ENCODE data around the gene TTC22.
A peak's percentile ranks its signal among the peaks of the same experiment; 100 is the strongest.

Gene TTC22

DNA sequence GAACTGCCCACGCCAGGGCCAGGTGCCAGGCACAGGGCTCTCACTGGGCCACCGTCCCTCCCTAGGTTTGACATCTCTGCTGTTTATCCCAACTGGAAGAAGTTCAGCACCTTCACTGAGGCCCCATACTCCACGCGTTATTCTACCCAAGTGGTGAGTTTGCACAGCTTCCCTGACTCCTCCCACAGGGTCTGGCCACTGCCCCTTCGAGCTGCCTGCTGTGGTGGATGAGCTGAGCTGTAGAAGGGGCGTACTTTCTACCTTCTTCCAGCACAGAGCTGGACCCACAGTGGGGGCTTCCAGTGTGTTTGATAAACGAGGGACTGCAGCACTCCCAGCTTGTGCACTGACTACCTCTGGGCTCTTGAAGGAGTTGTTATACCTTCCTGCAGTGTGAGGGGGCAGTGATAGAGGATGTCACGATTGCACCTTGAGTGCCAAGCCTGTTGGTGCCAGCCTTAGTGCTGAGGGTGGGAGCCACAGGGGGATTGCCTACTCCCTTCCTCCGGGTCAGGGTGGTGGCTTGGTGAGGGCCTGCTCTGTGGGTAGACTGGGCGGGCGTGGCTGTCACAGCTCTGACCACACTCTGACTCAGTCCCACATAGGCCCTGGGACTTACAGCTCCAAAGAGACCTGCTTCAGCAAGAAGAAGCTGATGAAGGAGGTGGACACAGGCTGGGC, 5.9 kb upstream of the TTC22 start:
- DNase-seq = peak; percentile 23

DNA sequence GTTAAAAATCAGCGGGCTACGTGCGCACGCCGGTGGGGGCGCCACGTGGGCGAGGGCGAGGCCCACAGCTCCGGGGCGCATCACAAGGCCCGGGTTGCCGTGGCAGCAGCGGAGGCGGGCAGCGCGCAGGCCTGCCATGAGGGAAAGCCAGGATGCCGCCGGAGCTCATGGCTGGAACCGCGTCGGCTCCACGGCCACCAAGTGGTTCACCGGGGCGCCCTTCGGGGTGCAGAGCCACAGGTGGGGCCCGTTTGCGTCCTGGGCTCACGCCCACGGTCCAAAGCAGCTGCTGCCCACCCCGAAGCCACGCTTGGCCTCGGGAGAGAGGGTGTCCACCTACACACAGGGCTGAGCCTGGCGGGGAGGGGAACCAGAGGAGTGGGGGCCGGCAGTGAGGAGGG, 4.9 kb upstream of the TTC22 start:
- DNase-seq = no peak

DNA sequence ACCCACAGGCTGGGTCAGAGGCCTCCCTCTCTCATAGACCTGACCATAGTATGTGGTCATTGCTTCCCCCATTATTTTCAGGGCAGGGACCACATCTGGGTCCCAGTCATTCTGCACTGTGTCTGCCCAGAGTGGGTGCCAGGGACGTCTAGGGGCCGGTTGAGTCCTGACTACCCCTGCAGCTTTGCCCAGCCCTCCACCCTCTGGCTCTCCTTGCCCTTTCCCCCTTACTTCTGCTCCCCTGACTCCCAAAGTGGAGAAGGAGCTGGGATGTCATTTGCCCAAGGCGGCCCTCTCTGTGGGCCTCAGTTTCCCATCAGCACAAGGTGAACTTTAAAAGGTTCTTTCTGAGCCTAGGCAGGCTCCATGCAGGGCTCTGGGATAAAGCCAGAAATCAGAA, 4.3 kb upstream of the TTC22 start:
- no peak for DNase-seq

DNA sequence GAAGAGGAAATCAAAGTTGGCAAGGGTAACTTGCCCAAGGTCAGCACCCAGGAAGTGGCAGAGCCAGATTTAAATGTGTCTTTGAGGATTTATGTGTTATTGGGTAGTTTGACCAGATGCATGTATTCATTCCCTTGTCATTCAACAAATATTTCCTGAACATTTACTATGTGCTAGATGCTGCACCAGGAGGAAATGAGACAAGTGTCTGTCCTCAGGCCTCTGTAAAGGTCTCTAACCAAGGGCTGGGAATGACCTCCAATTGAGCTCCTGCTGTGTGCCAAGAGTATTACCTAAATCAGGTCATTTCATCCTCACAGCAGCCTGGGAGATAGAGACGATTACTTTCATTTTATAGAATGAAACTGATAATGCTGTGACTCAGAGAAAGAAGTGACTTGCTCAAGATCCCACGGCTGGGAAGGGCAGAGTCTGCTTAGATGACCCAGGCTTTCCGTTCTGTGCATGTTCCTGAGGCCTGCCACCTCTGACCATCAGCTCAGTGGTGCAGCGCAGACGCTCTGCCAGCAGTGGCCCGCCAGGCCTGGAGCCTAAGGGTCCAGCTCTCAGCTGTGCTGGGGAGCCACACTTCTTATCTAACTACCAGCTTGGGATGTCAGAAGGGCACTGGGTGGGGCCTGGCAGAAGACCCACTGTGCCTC, 3.5 kb upstream of the TTC22 start:
- no peak for DNase-seq

DNA sequence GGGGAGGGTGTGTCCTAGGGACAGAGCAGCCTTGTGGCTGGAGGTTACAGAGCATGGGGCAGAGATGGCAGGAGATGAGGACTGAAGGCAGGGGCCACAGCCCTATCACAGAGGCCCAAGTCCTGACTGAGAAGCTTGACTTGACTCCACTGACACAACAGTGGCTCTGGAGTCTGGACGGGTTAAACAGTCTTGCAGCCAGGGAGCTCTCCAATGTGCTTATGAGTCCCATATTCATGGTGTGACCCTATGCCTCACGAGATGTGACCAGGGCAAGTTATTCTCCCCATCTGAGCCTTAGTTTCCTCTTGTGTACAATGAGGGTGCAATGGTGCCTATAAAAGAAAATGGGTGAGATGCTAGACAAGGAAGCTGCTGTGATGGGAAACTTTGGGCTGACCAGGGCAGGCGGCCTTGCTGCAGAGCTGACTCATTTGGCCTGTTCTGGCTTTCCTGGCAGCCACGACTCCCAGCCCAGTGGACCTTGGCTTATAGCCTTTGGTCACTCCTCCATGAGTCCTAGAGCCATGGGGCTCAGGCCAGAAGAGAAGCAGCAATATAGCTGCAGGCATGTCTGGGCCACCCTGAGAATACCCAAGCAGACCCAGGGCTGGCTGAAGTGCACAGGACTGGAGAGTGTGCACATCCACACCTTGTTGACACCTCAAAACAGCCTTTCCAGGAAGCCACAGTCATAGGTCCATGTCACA, 2.8 kb upstream of the TTC22 start:
- DNase-seq = no peak

DNA sequence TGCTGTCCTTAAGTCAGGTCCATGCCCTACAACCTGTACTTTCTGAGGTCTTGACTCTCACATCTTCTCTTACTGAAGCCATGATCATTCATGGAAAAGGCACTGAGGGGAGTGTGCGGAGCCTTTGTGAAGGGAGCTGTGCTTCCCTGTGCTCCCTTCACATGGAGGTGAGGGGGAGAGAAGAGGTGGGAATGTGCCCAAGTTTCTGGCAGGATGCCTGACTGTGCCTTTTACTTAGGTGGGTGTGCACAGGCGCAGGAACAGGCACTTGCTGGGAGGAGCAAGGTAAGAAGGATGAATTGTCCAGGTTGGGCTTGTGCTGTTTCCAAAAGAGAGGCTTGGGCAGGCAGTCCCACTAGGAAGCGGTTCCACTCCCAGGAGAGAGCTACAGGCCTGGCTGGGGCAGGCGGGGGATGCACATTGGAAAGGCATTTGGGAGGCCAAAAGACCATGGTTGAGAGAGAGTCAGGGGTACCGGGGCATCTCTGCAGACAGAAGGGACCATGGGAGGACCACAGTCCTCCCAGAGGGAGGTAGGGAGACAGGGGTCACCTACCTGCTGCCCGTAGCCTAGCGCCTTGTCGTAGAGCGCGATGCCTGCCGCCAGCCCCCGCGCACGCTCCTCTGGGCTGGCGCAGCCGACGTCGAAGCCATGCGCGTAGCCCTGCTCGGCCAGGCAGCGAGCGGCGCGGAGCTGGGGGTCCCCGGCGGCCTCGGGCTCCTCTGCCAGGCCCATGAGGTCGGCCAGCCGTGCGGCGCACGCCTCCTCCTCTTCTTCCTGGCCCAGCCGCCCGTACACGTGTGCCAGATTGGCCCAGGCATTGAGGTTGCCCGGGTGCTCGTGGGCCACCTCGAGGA, 853 bp downstream of the TTC22 start:
- DNase-seq = no peak

DNA sequence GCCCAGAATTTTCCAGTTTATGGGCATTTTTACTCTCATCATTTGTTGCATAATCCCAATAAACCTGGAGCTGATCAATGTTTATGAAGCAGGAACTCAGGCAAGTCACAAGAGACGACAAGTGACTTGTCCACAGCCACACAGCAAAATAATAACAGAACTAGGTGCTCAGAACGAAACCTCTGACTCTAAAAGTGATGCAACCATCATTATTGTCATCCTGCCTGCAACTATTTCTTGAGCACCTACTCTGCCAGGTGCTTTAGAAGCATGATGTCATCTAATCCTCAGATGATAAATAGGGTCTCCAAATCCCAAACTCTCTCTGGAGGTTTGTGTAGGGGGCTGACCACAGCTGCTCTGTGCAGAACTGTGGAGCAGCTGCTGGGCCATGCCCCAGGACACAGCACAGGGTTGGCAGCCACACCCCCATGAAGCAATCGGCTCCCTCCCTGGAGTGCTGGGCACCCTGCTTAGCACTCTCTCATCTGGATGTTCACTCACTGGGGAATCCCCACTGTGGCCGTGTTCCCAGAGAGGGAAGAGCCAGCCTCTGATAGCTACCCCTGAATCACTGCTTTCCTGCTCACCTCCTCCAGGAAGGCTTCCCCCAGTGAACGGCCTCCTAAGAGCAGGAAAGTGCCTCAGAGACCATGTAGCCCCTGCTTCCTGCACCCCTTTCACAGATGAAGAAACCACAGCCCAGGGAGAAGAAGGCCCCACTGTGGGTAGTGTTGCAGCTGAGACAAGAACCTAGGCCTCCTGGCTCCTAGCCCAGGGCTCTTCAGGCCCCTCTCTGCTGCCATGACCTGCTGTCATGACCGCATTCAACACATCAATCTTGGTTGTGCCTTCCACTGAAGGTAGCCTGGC, 2.1 kb downstream of the TTC22 start:
- peak; percentile 22 for DNase-seq

DNA sequence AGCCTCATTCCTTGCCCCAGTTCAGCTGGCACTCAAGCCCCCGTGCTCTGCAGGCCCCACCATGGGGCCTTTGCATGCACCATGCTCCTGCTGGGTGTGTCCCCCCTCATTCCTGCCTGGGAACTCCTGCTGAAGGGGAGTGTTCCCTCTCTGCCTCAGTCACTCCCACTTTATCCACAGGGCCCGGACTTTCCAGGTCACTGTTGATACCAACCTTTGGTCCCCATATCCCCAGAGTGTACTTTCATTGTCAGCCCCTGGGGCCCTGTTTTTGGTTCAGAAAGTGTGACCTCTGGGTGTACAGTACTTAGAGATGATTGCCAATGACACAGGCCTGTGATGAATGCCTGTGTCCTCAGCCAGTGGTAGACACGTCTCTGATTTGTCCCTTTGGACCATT, 2.9 kb downstream of the TTC22 start:
- no peak for DNase-seq

DNA sequence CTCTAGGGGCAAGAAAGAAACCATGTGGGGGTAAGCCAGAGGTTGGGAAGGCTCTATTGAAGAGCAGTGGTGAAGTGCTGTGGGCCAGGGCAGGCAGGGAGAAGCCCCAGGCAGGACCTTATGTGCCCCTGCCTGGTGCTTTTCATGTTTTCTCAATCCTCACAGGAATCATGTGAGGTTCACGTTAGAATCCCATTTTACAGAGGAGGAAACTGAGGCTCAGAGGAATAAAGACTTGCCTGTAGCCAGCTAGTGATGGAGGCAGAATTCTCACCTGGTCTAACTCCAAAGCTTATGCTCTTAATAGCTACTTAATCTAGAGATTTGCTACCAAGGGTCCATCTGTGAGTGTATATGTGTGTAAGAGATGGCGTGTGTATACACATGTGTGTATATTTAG, 4.2 kb downstream of the TTC22 start:
- DNase-seq = no peak

DNA sequence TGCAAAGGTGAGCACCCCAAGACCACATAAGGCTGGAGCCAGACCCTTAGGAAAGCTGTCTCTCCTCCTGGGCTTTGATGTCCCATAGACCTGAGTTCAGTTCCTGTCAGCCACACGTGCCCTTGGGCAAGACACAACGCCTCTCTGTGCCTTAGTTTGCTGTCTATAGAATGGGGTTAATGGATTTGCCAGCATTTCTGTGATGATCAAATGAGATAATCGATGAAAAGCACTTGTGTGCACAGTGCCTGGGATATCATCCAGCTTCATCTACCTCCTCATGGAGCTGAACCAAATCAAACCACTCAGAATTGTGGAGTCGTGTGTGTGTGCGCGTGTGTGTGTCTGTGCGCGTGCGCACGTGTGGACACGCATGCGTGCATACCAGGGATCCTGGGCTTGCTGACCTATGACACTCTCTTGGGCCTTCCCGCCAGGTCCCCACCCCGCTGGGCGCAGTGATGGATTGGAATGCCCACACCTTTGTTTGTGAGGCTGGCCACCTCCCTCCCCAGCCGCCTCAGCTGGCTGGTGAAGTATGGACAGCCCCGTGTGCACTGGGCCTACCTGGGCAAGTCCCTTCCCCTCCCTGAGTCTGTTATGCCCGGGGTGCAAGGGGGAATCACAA, 5.2 kb downstream of the TTC22 start:
- DNase-seq = no peak

DNA sequence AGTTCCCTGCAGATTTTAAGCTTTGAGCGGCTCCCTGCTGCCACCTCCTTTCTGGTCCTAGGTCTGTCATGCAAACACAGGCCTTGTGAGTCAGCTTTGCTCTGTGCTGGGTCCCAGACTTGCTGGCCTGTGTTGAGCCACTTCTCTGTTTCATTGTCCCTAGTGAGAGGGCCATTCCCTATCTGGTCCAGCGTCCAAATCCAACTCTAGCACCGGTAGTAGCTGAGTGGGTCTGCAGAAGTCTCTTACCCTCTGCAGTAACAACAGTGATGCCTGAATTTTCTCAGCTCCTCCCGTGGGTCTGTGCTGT, 5.8 kb downstream of the TTC22 start:
- DNase-seq = no peak

DNA sequence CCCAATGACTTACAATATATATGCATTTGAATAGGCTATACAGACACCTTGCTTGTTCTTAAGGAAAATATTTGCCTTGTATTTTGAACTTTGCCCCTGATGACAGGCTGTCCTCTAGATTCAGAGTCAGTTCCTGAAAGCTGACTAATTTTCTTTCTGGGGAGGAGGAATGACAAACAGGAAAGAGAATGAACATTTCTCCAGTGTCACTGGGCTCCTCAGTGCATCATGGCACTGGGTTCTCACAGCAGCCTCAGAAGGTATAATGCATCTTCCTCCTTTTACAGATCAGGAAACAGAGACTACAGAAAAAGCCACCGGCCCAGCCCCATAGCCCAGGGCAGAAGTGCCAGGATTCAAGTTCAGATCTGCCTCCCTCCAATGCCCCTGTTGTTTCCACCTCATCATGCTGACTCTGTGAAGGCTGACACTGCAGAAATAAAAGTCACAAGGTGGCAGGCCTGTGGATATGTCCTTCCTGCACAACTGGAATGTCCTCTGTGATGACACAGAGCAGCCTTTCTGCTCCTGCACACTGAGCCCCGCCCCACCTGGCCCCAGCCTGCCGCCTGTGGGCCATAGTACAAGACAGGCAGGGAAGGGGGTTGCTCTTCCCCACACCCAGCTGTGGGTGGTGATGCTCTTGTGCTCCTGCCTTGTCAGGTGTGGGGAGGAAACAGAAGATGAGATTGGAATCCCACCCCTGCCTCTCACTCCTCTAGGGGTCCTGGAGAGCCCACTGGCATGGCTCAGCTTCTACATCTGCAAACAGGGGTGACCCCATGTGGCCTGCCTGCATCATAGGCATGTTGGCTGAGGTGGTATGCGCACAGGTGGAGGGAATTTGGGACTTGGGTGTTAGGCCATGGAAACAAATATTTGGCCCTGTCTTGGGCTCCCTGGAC, 6.4 kb downstream of the TTC22 start:
- DNase-seq = no peak

DNA sequence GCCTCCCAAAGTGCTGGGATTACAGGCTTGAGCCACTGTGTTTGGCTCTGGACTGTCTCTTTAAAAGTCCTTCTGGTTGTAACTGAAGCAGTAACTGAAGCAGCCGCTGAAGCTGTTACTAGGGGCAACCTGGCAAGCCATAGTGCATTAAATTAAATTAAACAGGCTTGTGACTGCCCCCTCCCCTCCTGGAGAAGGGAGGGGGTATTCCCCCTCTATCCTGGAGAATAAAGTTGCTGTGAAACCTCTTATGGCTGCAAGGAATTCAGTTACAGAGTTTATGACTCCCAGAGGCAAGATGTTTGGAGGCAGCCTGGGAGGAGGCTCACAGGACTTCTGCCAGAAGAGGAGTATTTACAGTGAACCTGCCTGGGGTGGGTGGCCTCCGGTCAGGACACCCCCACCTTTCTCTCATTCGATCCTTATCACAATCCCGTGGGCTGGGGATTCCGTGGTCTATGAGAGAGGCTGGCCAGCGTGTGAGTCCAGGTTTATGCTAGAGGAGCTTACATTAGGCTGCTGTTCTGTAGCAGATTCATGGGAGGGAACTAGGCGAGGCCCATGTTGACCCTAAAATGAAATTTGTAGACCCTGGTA, 8.3 kb downstream of the TTC22 start:
- DNase-seq = no peak

DNA sequence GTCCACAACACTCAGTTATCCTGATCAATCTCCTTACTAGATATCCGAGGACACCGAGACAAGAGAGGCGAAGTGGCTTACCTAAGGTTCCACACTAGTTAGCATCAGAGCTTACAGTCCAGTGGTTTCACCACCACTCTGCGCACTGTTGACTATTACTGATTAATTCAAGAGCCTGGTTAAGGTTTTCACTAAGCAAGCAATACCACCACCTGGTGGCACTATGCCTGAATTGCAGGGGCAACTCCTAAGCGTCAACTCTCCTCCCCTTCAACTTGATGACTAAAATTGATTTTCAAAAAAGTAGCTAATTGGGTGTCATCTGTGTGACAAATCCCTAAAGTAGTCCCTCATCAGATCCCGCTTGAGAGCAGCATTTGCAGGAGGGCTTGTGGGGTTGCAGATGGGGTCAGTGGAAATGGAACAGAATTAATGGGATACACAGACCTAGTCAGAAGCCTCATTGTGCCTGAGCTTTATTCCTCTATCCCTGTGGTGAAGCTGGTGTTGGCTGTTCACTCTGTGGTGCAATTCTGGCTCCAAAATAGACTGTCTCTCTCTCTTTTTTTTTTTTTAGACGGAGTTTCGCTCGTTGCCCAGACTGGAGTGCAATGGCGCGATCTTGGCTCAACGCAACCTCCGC, 9.1 kb downstream of the TTC22 start:
- DNase-seq = peak; percentile 40

DNA sequence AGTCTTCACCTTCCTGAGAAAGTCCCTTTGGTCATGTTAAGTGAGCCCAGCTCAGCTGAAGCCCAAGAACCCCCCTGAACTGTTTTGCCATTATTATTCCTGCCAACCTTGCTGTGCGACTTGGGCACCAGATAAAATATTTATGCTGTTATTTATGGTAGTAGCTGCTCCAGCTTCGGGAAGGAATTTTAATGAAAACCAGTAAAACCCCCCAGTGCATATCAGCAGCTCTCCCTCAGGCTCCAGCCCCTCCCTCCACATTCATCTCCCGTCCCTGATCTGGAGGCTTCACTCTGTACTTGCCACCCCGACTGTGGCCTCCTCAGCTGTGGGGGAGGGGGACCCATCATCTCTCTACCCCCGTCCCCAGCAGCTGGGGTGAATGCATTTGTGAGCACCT, 12.7 kb downstream of the TTC22 start:
- DNase-seq = no peak

DNA sequence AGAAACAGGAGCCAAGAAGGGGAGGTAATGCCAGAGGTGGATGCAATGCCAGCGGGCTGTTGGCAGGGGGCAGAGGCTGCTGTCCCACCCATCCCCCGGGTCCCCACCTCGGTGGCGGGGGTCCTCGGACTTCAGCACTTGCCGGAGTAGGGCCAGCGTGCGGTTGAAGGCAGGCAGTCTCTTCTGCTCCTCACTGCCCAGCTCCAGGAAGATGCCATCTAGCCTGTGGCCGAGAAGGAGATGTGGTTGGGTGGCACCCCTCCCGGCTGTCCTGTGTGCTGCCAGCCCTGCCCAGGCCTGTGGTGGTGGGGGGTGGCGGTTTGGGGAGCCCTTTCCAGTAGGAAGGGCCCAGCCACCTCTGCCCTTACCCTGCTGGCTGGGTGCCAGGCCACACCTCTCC, 13.5 kb downstream of the TTC22 start:
- DNase-seq = no peak

DNA sequence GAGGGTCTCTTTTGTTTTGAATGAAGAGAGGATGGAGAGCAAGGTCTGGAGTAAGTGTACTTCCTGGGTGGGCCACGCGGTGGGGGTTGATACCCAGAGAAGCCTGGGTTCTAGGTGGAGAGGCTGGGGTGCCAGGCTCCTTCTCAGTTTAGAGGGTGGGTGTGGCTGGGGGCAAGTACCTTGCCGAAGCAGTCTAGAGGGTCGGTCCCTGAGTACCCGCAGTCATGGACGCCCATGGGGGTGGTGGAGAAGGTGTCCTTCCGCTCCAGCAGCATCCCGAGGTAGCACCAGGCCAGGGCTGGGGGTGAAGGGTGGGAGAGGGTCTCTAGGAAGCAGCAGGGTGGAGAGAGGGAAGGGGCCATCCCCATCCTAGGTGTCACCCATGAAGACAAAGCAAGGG, 14.3 kb downstream of the TTC22 start:
- no peak for DNase-seq

DNA sequence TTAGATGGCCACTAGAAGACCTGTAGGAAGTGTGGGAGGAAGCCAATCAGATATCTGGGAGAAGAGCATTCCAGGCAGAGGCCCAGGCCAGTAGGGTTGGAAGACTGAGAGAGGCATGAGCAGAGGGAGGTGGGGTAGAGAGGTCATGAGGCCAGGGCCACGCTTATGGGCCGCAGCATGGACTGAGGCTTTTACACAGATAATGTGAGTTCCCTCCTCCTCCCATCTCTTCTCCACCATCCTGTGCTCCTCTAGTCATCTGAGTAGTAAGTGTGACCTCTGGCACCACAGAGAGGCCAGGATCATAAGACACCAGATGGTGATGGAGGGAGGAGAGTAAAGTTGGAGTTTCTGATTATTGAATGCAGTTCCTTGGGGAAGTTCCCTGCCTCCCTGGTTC, 17.1 kb downstream of the TTC22 start:
- no peak for DNase-seq

DNA sequence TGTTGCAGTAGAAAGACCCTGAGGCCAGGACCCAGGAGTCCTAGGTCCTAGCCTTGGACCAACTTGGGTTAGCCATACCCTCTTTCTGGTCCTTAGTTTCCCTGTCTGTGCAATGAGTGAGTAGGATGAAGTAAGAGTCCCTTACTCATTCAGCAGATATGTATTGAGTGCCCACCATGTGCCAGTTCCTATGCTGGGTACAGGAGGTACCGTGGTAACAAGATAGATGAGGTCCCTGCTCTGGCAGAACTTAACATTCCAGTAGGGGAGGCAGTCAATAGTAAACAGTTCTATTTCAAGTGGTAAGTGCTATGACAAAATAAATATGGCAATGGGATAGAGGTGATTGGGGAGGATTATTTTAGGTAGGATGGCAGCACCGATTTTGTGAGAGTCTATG, 18.5 kb downstream of the TTC22 start:
- no peak for DNase-seq

DNA sequence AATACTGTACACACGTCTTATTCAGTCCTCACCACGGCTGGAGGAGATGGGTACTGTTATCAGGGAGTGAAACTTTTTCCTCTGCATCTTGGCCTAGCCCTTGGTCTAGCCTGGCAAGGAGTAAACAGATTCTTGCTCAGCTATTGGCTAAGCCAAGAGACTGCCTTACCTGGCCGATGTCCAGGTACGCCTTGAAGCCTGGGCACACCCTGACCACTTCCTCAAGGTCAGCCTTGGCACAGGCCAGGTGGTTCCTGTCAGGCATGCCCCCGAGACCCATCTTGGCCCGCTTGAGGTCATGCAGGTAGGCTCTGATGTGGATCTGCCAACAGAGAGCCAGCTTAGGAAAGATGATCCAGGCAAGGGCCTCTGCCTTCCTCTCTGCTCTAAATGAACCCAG, 19.0 kb downstream of the TTC22 start:
- no peak for DNase-seq

All from CD4-positive, alpha-beta T cell treated with Interleukin-17A for 4 hours (primary cell).